GF-D8 (cell line): Measurements from ENCODE around the gene HSFX3.
"Not testable (repeated sequence)": the region's sequence is repeated elsewhere in the genome, so short reads cannot be mapped to it uniquely, and the experiment has no call there.

Experiments used
- DNase-seq: peaks from one replicate; lab custom pipeline; 2025; lab: John Stamatoyannopoulos, UW

HSFX3 gene, protein sequence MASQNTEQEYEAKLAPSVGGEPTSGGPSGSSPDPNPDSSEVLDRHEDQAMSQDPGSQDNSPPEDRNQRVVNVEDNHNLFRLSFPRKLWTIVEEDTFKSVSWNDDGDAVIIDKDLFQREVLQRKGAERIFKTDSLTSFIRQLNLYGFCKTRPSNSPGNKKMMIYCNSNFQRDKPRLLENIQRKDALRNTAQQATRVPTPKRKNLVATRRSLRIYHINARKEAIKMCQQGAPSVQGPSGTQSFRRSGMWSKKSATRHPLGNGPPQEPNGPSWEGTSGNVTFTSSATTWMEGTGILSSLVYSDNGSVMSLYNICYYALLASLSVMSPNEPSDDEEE

DNA sequence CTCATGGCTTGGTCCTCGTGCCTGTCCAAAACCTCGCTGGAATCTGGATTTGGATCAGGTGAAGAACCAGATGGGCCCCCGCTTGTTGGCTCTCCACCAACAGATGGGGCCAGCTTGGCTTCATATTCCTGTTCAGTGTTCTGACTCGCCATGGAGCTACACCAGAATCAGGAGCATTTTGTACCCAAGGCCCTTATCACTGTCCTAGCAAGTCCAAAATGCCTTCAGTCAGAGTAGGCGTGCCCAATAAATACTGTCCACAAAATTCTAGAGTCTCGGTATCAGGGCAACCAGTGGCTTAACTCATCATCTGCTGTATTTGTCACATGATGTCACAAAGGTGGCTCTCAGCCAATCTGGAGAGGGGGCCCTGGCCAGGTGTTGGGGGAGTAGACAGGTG lies at the start of gene HSFX3:
HSFX3 (minus strand) TSS at position 224 of the 400 bp plus-strand sequence; CDS start at position 152, 72 bp downstream.
- not testable (repeated sequence) for DNase-seq

DNA sequence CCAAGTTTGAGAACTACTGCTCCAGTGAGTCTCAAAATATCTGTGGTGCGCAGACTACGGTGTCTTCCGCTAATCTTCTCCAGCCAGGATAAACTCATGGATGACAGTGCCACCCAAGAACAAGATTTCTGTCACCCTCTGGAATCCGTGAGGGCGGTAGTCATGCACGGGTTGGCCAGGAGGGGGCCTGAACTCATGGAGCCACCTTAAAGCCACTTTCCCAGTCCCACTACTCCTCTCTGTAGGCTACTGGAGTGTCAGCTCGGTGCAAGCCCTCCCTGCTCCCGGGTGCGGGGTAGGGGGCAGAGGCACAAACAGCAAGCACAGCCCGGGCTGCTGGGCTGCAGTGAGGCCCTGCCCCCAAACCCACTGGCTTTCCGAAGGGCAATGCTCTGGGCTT lies 48.9 kb upstream of the HSFX3 start:
- DNase-seq, result not testable (repeated sequence)

DNA sequence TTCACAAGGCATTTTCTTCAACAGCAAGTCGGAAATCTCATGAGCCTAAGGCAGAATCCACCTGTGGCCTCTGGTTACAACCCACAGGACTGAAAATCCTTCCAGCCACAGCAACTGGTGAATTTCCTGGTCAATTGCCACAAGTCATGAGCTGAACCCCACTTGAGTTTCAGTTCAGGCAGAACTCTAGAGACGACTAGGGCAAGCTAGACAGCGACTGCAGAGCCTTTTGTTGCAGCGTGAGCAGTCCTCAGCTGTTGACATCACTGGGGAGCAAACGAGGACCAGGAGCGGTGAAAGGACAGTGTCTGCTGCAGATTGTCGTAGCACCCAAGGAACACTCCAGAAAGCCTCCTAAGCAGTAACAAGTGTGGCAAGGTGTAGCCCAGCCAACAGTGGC lies 46.2 kb upstream of the HSFX3 start:
- not testable (repeated sequence) for DNase-seq

DNA sequence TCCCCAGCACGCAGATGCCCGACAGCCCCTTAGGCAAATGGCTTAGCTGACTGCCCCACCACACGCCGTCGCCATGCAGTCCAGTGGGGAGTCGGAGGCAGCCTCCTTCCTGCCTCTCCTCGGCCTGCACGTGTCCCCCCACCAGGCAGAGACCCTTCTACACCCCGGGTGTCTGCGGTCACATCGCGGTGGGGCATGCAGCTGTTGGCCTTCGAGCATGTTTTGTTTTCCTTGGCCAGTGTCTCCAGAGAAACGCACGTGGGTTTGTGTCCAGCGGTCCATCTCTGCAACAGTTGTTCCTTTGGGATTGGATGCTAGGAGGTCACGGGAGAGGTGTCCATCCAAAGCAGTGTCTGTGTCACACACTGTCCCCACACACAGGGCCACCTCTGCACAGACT lies 45.5 kb upstream of the HSFX3 start, which contains the start of gene HSFX2:
HSFX2 (minus strand) TSS at position 101 of the 400 bp plus-strand sequence. CDS start 614 bp downstream, outside the sequence.
- not testable (repeated sequence) for DNase-seq

DNA sequence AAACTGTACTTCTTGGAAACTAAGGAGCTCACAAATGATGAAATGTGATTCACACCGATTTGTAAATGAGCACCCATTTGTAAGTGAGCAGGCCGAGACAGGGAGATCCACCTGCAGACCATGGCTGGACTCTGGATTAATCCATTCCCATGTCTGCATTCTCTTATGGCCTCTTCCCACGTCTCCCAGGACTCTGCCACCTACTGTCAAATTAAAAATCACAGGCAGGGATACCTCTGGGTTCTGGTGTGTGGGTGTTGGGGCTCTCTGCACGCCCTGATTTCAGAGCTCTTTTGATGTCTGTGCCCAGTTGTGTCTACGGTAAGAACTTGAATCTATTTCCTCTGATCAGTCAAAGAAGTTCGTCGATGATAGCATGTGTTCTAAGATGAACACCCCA lies 41.3 kb upstream of the HSFX3 start:
- not testable (repeated sequence) for DNase-seq

DNA sequence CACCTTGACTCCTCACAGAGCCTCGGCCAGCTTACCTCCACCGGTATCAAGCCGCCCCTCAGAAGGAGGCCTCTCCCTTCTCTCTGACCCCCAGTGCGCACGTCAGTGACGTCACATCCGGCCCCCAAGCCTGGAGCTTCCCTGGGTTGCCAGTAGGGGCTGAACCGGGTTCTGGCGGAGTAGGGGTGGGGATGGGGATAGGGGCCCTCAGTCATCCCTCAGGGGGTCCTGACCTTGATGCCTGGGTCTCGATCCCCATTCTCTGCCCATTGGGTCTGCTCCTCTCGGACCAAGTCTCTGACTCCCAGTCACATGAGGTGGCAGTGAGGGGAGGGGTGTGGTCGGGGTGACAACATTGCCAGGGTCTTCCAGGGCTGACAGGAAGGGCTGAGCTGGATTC lies 37.6 kb upstream of the HSFX3 start, which contains the start of gene MAGEA9B:
MAGEA9B (minus strand) TSS at position 101 of the 400 bp plus-strand sequence. CDS start 4,280 bp downstream, outside the sequence.
- DNase-seq, result not testable (repeated sequence)

DNA sequence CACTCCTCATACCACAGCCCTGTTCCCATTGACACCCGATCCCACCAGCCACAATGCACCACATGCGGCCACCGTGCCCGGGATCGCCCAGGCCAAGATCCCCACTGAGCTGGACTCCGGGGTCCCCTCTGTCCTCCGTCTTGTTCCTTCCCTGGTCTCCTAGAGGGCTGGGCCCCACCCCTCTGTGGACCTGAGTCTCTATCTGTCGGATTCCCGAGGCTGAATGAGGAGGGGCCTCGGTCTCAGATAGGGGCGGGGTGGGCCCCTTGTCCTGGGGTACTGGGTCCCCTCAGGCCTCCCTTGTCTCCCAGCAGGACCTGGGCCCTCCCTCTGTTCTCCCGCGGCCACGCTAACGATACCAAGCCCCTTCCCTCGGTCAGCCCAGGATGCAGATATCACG lies 35.9 kb upstream of the HSFX3 start:
- DNase-seq, result not testable (repeated sequence)

DNA sequence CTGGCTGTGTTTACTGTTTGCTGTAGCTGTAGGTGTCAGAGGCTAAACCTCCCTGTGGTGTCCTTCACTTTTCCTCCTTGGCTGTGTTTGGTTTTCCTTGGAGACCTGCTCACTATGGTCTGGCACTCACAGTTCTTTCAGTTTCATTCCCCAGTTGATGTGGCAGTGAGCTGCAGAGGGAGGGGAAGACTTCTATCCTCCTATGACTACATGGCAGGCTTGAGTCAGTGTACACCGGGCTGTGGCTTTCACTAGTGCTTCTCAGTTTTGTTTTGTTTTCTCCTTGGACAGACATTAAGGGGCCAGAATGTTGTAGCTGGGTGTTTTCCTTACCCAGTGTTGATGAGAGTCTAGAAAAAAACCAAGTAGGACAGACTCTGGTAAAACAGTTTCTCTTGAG lies 23.7 kb upstream of the HSFX3 start:
- not testable (repeated sequence) for DNase-seq

DNA sequence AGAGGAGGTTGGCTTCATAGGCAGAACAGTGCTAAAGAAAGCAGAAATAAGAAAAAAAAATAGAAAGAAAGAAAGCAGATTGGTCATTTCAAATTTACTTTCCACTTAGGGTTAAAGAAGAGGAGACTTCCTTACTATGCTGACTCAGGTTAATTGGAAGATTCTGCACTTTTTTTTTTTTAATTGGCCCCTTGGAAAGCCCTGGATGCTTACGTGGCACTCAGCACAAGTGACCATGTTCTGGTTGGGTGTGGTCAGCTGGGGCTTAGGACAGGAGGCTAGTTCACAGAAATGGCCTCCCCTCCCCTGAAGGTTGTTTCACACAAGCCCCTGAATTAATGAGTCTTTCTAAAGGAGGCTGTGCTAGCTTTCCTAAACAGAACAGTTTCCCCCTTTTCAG lies 23.0 kb upstream of the HSFX3 start:
- no peak for DNase-seq

DNA sequence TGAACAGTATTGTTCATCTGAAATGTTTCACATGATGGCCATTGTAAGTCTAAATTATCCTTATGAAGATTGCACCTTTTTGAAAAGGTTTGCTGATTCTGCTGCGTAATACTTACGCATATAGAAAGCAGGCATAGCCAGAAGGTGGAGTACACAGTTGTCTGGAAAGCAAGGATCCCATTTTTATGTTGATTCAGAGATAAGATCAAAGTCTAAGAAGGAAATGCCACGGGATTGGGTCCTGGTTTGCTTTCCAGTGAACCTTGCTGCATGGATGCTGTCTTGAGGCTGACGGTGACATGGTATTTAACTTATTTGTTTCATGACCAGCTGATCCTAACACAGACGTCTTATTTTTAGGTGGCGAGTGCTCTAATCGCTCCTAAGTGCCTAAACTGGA lies 22.0 kb upstream of the HSFX3 start:
- DNase-seq, result no peak

DNA sequence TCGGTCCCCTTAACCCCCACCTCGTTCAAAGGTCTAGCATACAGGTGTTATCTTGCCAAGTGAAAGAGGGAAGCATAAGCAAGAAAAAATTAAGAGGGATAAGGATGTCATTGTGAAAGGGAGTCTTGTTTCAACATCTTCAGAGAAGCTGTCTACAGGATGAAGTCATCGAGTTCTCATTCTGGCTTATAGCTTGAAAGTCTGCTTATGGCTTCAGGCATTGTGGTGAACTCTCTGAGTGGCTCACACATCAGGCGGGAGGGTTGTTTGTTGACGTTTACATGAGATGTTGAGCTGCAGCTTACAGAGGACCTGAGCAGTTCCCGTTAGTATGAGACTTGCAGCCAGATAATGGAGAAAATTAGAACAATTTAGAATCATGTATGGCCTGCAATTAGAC lies 20.9 kb upstream of the HSFX3 start:
- DNase-seq, result no peak

DNA sequence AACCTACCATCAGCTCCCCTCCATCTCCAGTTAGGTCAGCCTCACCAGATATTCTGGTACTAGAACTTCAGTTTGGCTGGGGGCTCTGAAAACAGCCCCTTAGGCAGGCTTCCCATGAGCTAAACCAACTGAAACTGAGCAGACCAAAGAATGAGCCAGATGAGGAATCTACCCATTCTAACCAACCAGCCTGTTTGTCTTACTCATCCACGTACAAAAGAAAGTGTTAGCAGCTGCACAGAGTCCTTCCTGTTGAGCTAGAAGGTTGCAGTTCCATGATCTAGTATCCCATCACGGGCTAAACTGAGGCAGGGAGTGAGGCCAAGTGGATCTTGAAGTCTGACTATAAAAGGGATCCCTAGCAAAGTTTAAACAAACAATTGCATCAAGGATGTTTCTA lies 20.0 kb upstream of the HSFX3 start:
- DNase-seq, result no peak

DNA sequence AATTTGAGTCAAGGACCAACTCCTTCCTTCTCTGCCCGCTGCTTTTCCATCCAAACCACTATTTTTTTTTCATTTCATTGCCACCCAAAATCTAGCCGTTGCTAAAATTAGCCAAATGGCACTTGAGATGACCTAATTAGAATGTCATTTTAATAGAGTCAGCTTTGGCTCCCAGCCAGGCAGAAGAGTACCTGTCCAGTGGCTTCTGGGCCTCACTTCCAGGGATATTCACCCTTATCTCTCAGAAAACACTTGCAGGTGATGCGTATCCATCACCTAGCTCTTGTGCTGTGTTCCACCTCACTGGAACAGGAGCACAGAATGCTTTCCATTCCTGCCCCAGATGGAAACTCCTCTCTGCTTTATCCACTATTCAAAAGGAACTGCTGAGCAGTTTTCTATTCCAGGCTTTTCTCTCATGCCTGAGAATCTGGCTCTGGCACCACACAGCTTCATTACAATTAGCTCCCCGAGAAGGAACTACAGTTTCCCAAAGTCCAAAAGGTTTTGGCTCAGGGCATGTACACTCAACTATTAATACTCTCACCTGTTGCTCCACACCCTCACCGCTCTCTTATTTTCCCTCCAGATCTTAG lies 19.1 kb upstream of the HSFX3 start:
- no peak for DNase-seq

DNA sequence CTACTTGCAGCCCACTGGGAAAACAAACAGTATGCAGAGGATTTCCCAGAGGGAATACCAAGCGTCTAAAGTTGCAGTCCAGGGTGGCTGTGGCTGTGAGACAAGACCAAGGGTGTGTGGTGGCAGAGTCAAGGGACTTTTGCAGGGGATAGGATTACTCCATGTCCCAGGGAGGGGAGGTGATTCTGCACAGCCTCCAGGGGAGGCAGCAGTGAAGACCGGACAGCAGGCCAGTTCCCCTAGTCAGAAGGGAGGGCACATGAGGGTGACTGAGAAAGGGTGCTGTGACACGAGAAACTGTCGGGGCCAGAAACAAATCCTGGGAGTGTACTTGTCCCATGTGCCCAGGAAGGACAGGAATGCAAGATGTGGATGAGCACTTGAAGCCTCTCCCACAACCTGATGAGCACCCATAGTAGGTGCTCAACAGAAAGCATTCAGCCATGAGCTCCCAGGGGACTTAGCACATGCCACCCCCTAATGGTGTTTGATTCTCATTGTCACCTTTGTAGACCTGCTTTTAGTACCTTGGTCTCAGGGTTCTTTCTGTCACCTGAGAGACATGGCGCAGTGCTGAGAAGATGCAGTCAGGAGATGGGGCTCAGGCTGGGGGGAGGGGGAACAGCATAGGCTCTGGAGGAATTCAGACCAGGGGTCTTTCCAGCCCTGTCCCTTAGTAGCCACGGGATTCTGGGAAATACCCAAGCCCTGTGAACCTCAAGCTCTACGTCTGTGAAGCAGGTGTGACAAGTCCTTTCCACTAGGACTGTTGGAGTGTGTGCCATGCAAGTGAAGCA lies 18.1 kb upstream of the HSFX3 start:
- DNase-seq, result no peak

DNA sequence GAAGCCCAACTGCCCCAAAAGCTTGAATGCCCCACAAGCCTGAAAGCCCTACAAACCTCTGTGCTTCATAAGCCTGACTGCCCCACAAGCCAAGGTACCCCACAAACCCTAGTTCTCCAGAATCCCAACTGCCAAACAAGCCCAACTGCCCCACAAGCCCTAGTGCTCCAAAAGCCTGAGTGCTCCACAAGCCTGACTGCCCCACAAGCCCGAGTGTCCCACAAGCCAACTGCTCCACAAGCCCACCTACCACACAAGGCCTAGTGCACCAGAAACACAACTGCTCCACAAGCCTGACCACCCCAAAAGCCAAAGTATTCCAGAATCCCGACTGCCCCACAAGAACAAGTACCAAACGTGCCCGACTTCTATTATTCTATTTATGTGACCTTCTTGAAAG lies 13.6 kb upstream of the HSFX3 start:
- no peak for DNase-seq

DNA sequence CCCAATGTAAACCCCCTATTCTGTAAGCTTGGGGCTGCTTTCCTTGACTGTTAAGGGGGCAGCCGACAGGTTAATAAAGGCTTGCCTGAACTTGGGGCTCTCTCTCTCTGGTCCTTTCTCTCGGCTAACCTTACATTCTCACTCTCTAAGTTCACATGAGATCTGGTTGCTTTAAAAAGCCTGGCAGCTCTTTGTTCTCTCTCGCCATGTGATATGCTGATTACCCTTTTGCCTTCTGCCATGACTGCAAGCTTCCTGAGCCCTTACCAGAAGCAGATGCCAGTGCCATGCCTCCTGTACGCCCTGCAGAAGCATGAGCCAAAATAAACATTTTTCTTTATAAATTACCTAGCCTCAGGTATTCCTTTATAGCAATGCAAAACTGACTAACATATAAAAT lies 5.5 kb upstream of the HSFX3 start:
- DNase-seq, result not testable (repeated sequence)

DNA sequence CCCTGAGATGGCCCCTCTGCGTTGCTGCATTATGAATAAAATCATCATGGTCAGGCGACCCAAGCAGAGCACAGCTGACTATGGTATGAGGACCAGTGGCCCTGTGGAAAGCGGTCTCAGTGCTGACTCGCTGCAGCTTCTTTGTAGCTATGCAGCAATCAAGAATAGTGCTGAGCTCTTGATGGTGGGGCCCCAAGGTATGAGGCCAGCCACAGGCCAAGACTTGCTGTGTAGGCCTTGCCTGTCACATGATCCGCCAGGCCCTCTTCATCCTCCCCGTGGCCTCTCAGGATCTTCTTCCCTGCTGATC lies 2.2 kb upstream of the HSFX3 start:
- not testable (repeated sequence) for DNase-seq

DNA sequence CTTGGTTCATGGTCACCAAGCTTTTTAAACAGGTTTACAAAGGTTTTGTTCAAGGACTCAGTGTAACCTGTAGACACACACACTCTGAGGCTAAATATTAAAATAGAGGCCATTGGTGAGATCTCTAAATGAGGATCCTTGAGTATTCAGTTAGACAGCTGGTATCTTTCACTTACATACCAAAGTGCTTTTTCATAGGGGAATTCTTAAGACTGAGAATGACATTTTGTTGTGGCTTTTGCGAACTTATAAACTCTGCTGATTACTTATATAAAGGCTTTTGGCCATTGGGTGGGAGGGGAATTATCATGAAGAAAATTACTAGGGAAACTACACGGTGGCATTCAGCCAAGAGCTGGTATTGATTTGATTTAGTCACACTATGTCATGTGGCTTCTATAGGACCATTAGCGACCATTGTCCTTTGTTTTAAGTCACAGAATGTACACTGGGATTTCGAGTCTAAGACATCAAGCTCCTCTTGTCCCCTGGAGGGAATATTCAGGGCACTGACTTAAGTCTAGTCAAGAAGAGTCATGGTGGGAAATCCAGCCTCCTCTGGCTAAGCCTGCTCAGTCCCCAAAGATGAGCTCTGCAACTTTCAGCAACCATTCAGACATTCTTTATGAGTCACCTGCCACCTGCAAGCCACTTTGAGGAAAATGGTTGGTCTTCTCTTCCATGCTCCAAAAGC lies 1.7 kb upstream of the HSFX3 start:
- not testable (repeated sequence) for DNase-seq

DNA sequence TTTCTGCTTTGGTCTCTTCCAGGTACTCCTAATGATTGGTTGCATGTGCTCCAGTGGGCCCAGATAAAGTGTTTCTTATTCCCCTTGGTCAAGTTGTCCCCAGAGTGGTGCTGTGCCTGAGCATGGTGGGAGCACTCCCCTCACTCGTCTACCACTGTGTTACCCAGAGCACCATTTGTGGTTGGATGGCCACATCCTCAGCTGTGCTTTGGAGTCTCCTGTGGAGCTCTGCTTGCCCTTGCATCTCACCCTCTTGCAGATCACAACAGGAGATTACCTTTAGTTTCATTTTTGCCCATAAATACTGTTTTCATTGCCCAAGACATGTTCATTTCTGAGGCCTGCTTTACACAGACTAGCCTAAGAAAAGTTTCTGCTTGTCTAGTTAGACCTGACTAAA lies 730 bp upstream of the HSFX3 start:
- not testable (repeated sequence) for DNase-seq

DNA sequence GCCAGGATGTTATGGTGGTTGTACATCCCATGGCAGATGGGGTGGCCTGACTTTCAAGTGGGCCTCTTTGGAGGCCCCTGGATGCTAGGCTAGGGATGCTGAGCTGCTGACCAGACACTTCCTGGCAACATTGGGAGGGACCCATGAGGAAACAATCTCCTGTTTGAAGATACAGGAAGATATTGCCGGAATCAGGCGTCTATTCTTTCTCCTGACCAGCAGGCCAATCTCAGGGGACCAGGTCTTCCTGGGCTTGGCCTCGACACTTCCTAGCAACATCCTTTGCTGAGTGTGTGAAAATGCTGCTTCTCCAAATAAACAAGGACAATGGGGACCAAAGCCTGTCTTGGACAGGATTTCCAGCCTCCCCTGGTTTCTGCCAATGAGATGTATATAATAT lies 1.9 kb downstream of the HSFX3 start:
- DNase-seq, result not testable (repeated sequence)

DNA sequence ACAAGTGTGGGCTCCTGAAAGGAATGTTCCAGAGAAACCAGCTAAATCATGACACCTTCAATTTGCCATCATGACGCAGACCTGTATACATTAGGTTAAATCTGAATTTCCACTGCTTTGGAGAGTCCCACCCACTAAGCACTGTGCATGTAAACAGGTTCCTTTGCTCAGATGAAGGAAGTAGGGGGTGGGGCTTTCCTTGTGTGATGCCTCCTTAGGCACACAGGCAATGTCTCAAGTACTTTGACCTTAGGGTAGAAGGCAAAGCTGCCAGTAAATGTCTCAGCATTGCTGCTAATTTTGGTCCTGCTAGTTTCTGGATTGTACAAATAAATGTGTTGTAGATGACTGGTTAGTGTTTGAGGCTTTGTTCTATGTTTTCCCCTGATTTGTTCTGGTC lies 2.8 kb downstream of the HSFX3 start:
- DNase-seq, result not testable (repeated sequence)
